ENCODE data around the gene MRPS23. TPM values are rescaled to one million over a fixed set of nuclear protein-coding genes. Genes with fewer than 3 reads are reported as not detected.
A peak's percentile ranks its signal among the peaks of the same experiment; 100 is the strongest.

MRPS23 gene
- total and polyA plus RNA-seq, 2 of the 13 experiments (the other 11 are each of a cell fraction or from before 2014, with no cell fraction given) = 63.2 to 181 TPM

DNA sequence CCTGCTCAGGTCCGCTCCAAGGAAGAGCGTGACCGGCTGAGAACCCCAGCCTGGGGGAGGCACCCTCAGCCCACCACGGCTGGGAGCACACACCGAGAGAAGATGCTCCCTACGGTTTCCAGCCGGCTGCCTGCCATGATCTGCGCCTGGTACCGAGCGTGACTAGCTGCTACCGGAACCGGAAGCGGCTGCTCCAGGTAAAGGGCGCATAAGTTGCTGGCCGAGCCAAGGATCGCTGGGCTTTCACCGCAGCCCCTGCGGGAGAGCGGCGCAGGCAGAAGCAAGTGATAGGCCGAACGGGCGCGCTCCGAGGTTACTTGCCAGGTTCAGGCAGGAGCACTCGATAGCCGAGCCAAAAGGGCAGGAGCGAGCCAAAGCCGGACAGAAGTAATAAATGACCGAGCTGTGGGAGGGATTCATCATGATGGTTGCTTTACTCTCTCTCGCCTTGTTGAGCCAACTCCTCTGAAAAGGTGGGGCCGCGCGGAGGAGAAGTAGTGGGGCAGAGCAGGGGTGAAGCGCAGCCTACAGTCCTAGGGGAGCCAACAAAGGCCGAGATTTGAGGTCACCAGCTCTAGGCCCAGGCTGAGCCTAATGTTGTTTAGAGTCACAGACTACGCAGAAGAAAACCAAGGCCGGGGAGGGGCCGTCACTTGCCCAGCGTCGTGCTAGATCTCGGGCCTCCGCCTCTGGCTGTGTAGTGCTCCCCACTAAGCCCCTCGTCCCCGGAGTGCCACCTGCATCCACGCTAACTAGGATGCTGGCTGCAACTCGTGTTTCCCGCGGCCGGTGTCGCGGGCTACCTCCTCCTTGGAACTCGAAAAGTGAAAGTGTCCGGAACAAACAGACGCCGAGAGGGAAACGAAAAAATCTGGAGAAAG lies at the start of gene MRPS23 (continued):
- TF ChIP-seq, protein P1, sequence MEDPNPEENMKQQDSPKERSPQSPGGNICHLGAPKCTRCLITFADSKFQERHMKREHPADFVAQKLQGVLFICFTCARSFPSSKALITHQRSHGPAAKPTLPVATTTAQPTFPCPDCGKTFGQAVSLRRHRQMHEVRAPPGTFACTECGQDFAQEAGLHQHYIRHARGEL (CRISPR knock-in tag; IDR thresholded peaks at IDR 0.05) = peak; percentile 94; the same call in 1 of the 2 replicates
- TF ChIP-seq MIER2 (CRISPR knock-in tag; IDR thresholded peaks at IDR 0.05) (peak; percentile 90), FOSL2 (CRISPR knock-in tag; IDR thresholded peaks at IDR 0.05) (peak; percentile 80), IKZF1 (IDR thresholded peaks at IDR 0.05) (no peak), ZBTB20 (CRISPR knock-in tag; IDR thresholded peaks at IDR 0.05; ENCODE audit: borderline replicate concordance, low read depth) (no peak), CCDC6 (CRISPR knock-in tag; IDR thresholded peaks at IDR 0.05) (peak; percentile 97), FOXK2 (IDR thresholded peaks at IDR 0.05) (peak; percentile 89), ZNF776 (CRISPR knock-in tag; IDR thresholded peaks at IDR 0.05) (0 out of 2 replicates have a peak, but pooled peaks have one; percentile 80), POGK (CRISPR knock-in tag; conservative IDR thresholded peaks at IDR 0.05) (peak; percentile 98), LCORL (IDR thresholded peaks at IDR 0.05) (no peak), LCORL (CRISPR knock-in tag; IDR thresholded peaks at IDR 0.05) (peak; percentile 86), HHEX (CRISPR knock-in tag; IDR thresholded peaks at IDR 0.05) (peak; percentile 43; the same call in 1 of the 2 replicates), ZNF337 (CRISPR knock-in tag; IDR thresholded peaks at IDR 0.05; ENCODE audit: borderline replicate concordance, low read depth) (peak; percentile 99), SMAD1 (CRISPR knock-in tag; IDR thresholded peaks at IDR 0.05; ENCODE audit: borderline replicate concordance, low read depth) (peak; percentile 100), KAT2B (IDR thresholded peaks at IDR 0.05; ENCODE audit: borderline replicate concordance, low read depth, low read length) (no peak)
- TF ChIP-seq, protein P2, sequence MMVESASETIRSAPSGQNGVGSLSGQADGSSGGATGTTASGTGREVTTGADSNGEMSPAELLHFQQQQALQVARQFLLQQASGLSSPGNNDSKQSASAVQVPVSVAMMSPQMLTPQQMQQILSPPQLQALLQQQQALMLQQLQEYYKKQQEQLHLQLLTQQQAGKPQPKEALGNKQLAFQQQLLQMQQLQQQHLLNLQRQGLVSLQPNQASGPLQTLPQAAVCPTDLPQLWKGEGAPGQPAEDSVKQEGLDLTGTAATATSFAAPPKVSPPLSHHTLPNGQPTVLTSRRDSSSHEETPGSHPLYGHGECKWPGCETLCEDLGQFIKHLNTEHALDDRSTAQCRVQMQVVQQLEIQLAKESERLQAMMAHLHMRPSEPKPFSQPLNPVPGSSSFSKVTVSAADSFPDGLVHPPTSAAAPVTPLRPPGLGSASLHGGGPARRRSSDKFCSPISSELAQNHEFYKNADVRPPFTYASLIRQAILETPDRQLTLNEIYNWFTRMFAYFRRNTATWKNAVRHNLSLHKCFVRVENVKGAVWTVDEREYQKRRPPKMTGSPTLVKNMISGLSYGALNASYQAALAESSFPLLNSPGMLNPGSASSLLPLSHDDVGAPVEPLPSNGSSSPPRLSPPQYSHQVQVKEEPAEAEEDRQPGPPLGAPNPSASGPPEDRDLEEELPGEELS (CRISPR knock-in tag; IDR thresholded peaks at IDR 0.05) = peak; percentile 88
- TF ChIP-seq, protein P3, sequence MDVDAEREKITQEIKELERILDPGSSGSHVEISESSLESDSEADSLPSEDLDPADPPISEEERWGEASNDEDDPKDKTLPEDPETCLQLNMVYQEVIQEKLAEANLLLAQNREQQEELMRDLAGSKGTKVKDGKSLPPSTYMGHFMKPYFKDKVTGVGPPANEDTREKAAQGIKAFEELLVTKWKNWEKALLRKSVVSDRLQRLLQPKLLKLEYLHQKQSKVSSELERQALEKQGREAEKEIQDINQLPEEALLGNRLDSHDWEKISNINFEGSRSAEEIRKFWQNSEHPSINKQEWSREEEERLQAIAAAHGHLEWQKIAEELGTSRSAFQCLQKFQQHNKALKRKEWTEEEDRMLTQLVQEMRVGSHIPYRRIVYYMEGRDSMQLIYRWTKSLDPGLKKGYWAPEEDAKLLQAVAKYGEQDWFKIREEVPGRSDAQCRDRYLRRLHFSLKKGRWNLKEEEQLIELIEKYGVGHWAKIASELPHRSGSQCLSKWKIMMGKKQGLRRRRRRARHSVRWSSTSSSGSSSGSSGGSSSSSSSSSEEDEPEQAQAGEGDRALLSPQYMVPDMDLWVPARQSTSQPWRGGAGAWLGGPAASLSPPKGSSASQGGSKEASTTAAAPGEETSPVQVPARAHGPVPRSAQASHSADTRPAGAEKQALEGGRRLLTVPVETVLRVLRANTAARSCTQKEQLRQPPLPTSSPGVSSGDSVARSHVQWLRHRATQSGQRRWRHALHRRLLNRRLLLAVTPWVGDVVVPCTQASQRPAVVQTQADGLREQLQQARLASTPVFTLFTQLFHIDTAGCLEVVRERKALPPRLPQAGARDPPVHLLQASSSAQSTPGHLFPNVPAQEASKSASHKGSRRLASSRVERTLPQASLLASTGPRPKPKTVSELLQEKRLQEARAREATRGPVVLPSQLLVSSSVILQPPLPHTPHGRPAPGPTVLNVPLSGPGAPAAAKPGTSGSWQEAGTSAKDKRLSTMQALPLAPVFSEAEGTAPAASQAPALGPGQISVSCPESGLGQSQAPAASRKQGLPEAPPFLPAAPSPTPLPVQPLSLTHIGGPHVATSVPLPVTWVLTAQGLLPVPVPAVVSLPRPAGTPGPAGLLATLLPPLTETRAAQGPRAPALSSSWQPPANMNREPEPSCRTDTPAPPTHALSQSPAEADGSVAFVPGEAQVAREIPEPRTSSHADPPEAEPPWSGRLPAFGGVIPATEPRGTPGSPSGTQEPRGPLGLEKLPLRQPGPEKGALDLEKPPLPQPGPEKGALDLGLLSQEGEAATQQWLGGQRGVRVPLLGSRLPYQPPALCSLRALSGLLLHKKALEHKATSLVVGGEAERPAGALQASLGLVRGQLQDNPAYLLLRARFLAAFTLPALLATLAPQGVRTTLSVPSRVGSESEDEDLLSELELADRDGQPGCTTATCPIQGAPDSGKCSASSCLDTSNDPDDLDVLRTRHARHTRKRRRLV (CRISPR knock-in tag; IDR thresholded peaks at IDR 0.05) = peak; percentile 96
- TF ChIP-seq, protein P4, sequence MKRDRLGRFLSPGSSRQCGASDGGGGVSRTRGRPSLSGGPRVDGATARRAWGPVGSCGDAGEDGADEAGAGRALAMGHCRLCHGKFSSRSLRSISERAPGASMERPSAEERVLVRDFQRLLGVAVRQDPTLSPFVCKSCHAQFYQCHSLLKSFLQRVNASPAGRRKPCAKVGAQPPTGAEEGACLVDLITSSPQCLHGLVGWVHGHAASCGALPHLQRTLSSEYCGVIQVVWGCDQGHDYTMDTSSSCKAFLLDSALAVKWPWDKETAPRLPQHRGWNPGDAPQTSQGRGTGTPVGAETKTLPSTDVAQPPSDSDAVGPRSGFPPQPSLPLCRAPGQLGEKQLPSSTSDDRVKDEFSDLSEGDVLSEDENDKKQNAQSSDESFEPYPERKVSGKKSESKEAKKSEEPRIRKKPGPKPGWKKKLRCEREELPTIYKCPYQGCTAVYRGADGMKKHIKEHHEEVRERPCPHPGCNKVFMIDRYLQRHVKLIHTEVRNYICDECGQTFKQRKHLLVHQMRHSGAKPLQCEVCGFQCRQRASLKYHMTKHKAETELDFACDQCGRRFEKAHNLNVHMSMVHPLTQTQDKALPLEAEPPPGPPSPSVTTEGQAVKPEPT (CRISPR knock-in tag; IDR thresholded peaks at IDR 0.05; ENCODE audit: low read depth) = peak; percentile 96

Measured in HepG2 (cell line).